ENCODE data around the gene CD8A.

CD8A gene

GRCh38 chr2:86760371-86760770 is 30.3 kb downstream of the CD8A start:
- POLR2A ChIA-PET = no interaction called here
- TF ChIP-seq SUZ12 (IDR thresholded peaks at IDR 0.05) = no peak
- TF ChIP-seq ARNT (IDR thresholded peaks at IDR 0.05) = no peak
- TF ChIP-seq BHLHE40 (IDR thresholded peaks at IDR 0.05; ENCODE audit: borderline replicate concordance) = no peak
- TF ChIP-seq HDGF (IDR thresholded peaks at IDR 0.05; ENCODE audit: borderline replicate concordance) = no peak
- no peak for TF ChIP-seq ELF4 (IDR thresholded peaks at IDR 0.05)
- TF ChIP-seq LEF1 (IDR thresholded peaks at IDR 0.05; ENCODE audit: borderline replicate concordance) = no peak
- no peak for TF ChIP-seq NFRKB (IDR thresholded peaks at IDR 0.05)
- TF ChIP-seq L3MBTL2 (conservative IDR thresholded peaks at IDR 0.05) = no peak
- TF ChIP-seq SP1 (IDR thresholded peaks at IDR 0.05) = no peak
- no peak for TF ChIP-seq PKNOX1 (IDR thresholded peaks at IDR 0.05)
- no peak for TF ChIP-seq TARDBP (IDR thresholded peaks at IDR 0.05)
- no peak for TF ChIP-seq FOXK2 (IDR thresholded peaks at IDR 0.05)
- TF ChIP-seq ZNF384 (IDR thresholded peaks at IDR 0.05) = no peak
- no peak for TF ChIP-seq CTBP1 (IDR thresholded peaks at IDR 0.05; ENCODE audit: borderline replicate concordance)
- no peak for TF ChIP-seq FOXM1 (IDR thresholded peaks at IDR 0.05; ENCODE audit: borderline replicate concordance)
- no peak for TF ChIP-seq FOXA1 (IDR thresholded peaks at IDR 0.05)
- CTCF ChIA-PET = no interaction called here
- DNase-seq (ENCODE audit: extremely low spot score) = no peak

GRCh38 chr2:86758405-86758804 is 32.3 kb downstream of the CD8A start:
- CTCF ChIA-PET = no interaction called here

GRCh38 chr2:86753606-86754005 is 37.1 kb downstream of the CD8A start:
- DNase-seq (ENCODE audit: extremely low spot score) = no peak

More at GRCh38 chr2:86758405-86758804, 32.3 kb downstream of the CD8A start:
- TF ChIP-seq PKNOX1 (IDR thresholded peaks at IDR 0.05) = no peak
- TF ChIP-seq L3MBTL2 (conservative IDR thresholded peaks at IDR 0.05) = no peak
- no peak for TF ChIP-seq FOXM1 (IDR thresholded peaks at IDR 0.05; ENCODE audit: borderline replicate concordance)
- no peak for TF ChIP-seq SUZ12 (IDR thresholded peaks at IDR 0.05)
- DNase-seq (ENCODE audit: extremely low spot score) = no peak
- POLR2A ChIA-PET = no interaction called here

GRCh38 chr2:86752934-86753333 is 37.8 kb downstream of the CD8A start:
- CTCF ChIA-PET = interaction anchor here (3.1 kb wide), 1 partner anchor 11 kb away, joined by 10 read pairs; no protein-coding TSS in a partner anchor
- DNase-seq (ENCODE audit: extremely low spot score) = no peak
- POLR2A ChIA-PET = no interaction called here

More at GRCh38 chr2:86753606-86754005, 37.1 kb downstream of the CD8A start:
- CTCF ChIA-PET = interaction anchor here (3.1 kb wide), 1 partner anchor 10 kb away, joined by 10 read pairs; no protein-coding TSS in a partner anchor
- POLR2A ChIA-PET = no interaction called here
- TF ChIP-seq BHLHE40 (IDR thresholded peaks at IDR 0.05; ENCODE audit: borderline replicate concordance) (no peak), NFRKB (IDR thresholded peaks at IDR 0.05) (no peak)

GRCh38 chr2:86751778-86752177 is 38.9 kb downstream of the CD8A start:
- DNase-seq (ENCODE audit: extremely low spot score) = no peak
- POLR2A ChIA-PET = no interaction called here
- CTCF ChIA-PET = no interaction called here
- TF ChIP-seq CTBP1 (IDR thresholded peaks at IDR 0.05; ENCODE audit: borderline replicate concordance) = no peak

More at GRCh38 chr2:86752934-86753333, 37.8 kb downstream of the CD8A start:
- TF ChIP-seq FOXA1 (IDR thresholded peaks at IDR 0.05) (no peak), NFRKB (IDR thresholded peaks at IDR 0.05) (no peak), FOXM1 (IDR thresholded peaks at IDR 0.05; ENCODE audit: borderline replicate concordance) (no peak), ARNT (IDR thresholded peaks at IDR 0.05) (no peak), ELF4 (IDR thresholded peaks at IDR 0.05) (no peak), L3MBTL2 (conservative IDR thresholded peaks at IDR 0.05) (no peak), SP1 (IDR thresholded peaks at IDR 0.05) (no peak), HDGF (IDR thresholded peaks at IDR 0.05; ENCODE audit: borderline replicate concordance) (no peak), CTBP1 (IDR thresholded peaks at IDR 0.05; ENCODE audit: borderline replicate concordance) (no peak), ZNF384 (IDR thresholded peaks at IDR 0.05) (no peak), PKNOX1 (IDR thresholded peaks at IDR 0.05) (no peak), BHLHE40 (IDR thresholded peaks at IDR 0.05; ENCODE audit: borderline replicate concordance) (no peak), FOXK2 (IDR thresholded peaks at IDR 0.05) (no peak), SUZ12 (IDR thresholded peaks at IDR 0.05) (no peak), TARDBP (IDR thresholded peaks at IDR 0.05) (no peak), LEF1 (IDR thresholded peaks at IDR 0.05; ENCODE audit: borderline replicate concordance) (no peak)

- DNase-seq (ENCODE audit: extremely low spot score) = no peak
- ChIA-PET POLR2A (no interaction called here), CTCF (no interaction called here)
- TF ChIP-seq ARNT (IDR thresholded peaks at IDR 0.05) (no peak), HDGF (IDR thresholded peaks at IDR 0.05; ENCODE audit: borderline replicate concordance) (no peak), SP1 (IDR thresholded peaks at IDR 0.05) (no peak), ELF4 (IDR thresholded peaks at IDR 0.05) (no peak), CTBP1 (IDR thresholded peaks at IDR 0.05; ENCODE audit: borderline replicate concordance) (no peak)
Observed at GRCh38 chr2:86750240-86750839, 40.4 kb downstream of the CD8A start.
